ENCODE measurements around the gene TAGLN2. TPM values are rescaled to one million over a fixed set of nuclear protein-coding genes. Genes with fewer than 3 reads are reported as not detected.

The TAGLN2 gene
- total and polyA plus RNA-seq, 9 of the 15 experiments (the other 6 are each of a cell fraction or from before 2014, with no cell fraction given), result 192 to 683 (median 455) TPM

- no peaks in the 10 kb centered on the region for H3K79me2 ChIP-seq (ENCODE audit: control insufficient read depth, insufficient read depth, low read length)
- TF ChIP-seq ZNF551 (CRISPR knock-in tag; IDR thresholded peaks at IDR 0.05), result no peak
- TF ChIP-seq BDP1 (IDR thresholded peaks at IDR 0.05; ENCODE audit: insufficient read depth, insufficient read length), result no peak
- TF ChIP-seq EZH2 (IDR thresholded peaks at IDR 0.05; ENCODE audit: borderline replicate concordance, low read depth, low read length), result no peak
- no peak for TF ChIP-seq PKNOX1 (IDR thresholded peaks at IDR 0.05)
- no peak for TF ChIP-seq ARID4B (CRISPR knock-in tag; IDR thresholded peaks at IDR 0.05)
- TF ChIP-seq HSF4 (CRISPR knock-in tag; IDR thresholded peaks at IDR 0.05; ENCODE audit: borderline replicate concordance), result no peak
- TF ChIP-seq KAT2B (IDR thresholded peaks at IDR 0.05; ENCODE audit: low read depth, low read length), result no peak
- no peak for TF ChIP-seq ZNF75A (CRISPR knock-in tag; IDR thresholded peaks at IDR 0.05)
- TF ChIP-seq CREB5 (CRISPR knock-in tag; IDR thresholded peaks at IDR 0.05), result no peak
- no peak for TF ChIP-seq DDX20 (tag; IDR thresholded peaks at IDR 0.05; ENCODE audit: low read depth)
- no peak for TF ChIP-seq ZNF76 (CRISPR knock-in tag; IDR thresholded peaks at IDR 0.05; ENCODE audit: borderline replicate concordance)
- TF ChIP-seq ZFP30 (CRISPR knock-in tag; IDR thresholded peaks at IDR 0.05; ENCODE audit: borderline replicate concordance), result no peak
- no peaks in the 10 kb centered on the region for H3K36me3 ChIP-seq (ENCODE audit: control insufficient read depth, insufficient read depth, low read length)
- no peak overlapping the region for H3K9ac ChIP-seq (ENCODE audit: insufficient read depth in 1 of 2, low read depth in 2 of 2, low read length in 2 of 2)
- intact Hi-C loops (cut with micrococcal nuclease), result no loop called here
- H3K9me3 ChIP-seq (replicated peaks; ENCODE audit: control insufficient read depth, insufficient read depth, low read depth, low read length), result no peaks in the 10 kb centered on the region; the same call in 1 of the 2 replicates
- peaks cover 4 to 43% of the 10 kb centered on the region in 2 experiments; a peak in 4 of 5 replicates for H3K4me1 ChIP-seq (replicated peaks in 1 of 2; ENCODE audit: control insufficient read depth in 2 of 2, insufficient read depth in 2 of 2, low read length in 2 of 2)
- no peak overlapping the region for H2AFZ ChIP-seq (ENCODE audit: low read depth, low read length)
- H3K4me3 ChIP-seq, result no peak overlapping the region
- no peaks in the 10 kb centered on the region for H4K20me1 ChIP-seq (replicated peaks; ENCODE audit: control insufficient read depth, insufficient read depth, low read length)
- H3K27me3 ChIP-seq (ENCODE audit: control insufficient read depth in 2 of 2, insufficient read depth in 2 of 2, low read length in 2 of 2), result no peaks in the 10 kb centered on the region; a peak in 1 of 5 replicates
- no peak for ATAC-seq
- 26% methylated on average over 3 of the region's 3 CpGs for WGBS (ENCODE audit: insufficient coverage, low coverage, missing lambda C conversion rate)
- POLR2A ChIA-PET, result interaction anchor here (0.7 to 3.1 kb wide), 6 partner anchors 10 to 63 kb away, joined by 3 to 21 read pairs (median 3); partner anchors contain the start of gene TAGLN2
- H3K4me2 ChIP-seq (ENCODE audit: insufficient read depth, low read length), result no peak overlapping the region
- no peak for DNase-seq (ENCODE audit: extremely low read depth in 1 of 4, low spot score in 3 of 4)
- CTCF ChIA-PET (ENCODE audit: low intra/inter-chr PET ratio), result no interaction called here
- peaks cover 3% of the 10 kb centered on the region for H3K9me1 ChIP-seq (ENCODE audit: control insufficient read depth, insufficient read depth, low read length)
- no TSS peak for BruUV-seq (replicated peaks)
- in situ Hi-C loops (cut with MboI), result no loop called here
- no peak for FAIRE-seq
- no peak overlapping the region for H3K27ac ChIP-seq (ENCODE audit: extremely low read depth, low read depth, low read length)
Observed at GRCh38 chr1:159879136-159879535, 46.2 kb downstream of the TAGLN2 start.
